GM20000 (cell line): Measurements from ENCODE around the gene GRIPAP1.

Source experiments
- DNase-seq: peaks from one replicate; pipeline ENCODE4 v3.0.0; 2012; ENCODE audit warnings: low spot score
- TF ChIP-seq, protein P1 (sequence below): IDR thresholded peaks from 2 replicates; pipeline ENCODE4 v1.5.1; 2012; ENCODE audit warnings: mild to moderate bottlenecking, control low read depth; ENCODE audit errors: extremely low read depth, missing control alignments

GRIPAP1 gene

DNA sequence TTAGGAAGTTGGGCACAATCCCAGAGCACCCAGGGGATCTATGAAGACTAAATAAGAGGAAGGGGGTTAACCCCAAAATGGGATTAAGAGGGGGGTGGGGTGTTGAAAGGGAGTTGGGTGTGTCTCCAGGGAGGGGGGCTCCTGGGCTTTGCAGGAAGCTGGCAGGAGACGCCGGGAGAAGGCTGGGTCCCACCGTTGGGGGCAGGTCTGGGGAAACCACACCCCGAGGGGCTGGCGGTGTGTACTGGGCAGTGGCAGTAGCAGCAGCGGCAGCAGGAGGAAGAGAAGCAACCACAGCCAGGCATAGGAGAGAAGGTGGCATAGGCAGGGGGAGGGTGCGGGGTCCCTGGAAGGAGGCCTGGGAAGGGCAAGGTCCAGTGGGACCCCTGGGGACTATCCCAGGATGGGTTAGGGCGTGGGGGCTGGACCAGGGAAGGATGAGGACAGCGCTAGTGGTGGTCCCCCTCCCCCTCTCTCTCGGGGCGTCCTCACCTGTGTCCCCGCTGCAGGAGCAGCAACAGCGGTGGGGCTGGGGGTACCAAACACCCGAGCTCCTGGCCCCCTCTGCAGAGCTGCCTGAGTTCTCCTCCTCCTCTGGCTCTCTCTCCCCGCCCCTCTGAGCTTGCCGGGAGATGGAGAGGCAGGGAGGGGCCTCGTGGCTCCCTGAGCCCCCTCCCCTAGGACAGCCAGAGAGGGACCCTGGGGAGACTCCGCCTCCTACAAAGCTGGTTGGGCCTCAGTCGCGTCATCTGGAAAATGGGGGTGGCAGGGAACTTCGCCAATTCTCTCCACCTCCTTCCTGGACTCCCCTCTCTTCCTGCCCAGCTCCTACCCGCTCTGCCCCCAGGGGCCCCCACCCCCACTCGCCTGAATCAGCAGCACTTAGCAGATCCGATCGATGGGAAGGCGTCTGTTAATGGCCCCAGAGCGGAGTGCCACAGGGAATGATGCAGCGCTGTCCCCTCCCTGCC, 30.5 kb downstream of the GRIPAP1 start, which contains the start of gene KCND1:
Gene KCND1 (minus strand): TSS at position 596 of the 971 bp plus-strand sequence. CDS start 1,573 bp downstream, outside the sequence.
- DNase-seq = no peak
- TF ChIP-seq, protein P1, sequence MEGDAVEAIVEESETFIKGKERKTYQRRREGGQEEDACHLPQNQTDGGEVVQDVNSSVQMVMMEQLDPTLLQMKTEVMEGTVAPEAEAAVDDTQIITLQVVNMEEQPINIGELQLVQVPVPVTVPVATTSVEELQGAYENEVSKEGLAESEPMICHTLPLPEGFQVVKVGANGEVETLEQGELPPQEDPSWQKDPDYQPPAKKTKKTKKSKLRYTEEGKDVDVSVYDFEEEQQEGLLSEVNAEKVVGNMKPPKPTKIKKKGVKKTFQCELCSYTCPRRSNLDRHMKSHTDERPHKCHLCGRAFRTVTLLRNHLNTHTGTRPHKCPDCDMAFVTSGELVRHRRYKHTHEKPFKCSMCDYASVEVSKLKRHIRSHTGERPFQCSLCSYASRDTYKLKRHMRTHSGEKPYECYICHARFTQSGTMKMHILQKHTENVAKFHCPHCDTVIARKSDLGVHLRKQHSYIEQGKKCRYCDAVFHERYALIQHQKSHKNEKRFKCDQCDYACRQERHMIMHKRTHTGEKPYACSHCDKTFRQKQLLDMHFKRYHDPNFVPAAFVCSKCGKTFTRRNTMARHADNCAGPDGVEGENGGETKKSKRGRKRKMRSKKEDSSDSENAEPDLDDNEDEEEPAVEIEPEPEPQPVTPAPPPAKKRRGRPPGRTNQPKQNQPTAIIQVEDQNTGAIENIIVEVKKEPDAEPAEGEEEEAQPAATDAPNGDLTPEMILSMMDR = no peak

DNA sequence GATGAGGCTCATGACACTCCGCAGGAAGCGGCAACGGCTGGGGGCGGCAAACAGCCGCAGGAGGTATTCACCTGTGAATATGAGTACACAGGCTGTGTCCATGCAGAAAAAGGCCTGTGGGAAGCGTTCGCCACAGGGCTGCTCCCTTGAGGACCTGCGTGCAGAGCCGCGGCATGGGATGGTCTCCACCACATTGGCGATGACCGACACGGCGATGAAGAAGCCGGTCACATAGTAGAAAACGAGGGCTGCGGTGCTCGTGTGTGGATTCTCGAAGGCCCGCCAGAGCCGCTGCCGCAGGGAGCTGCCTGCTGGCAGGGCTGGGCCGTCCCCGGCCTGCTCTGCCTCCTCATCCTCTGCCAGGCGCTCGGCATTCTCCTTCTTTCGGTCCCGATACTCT, 32.6 kb downstream of the GRIPAP1 start:
- TF ChIP-seq, protein P1 = no peak
- no peak for DNase-seq

DNA sequence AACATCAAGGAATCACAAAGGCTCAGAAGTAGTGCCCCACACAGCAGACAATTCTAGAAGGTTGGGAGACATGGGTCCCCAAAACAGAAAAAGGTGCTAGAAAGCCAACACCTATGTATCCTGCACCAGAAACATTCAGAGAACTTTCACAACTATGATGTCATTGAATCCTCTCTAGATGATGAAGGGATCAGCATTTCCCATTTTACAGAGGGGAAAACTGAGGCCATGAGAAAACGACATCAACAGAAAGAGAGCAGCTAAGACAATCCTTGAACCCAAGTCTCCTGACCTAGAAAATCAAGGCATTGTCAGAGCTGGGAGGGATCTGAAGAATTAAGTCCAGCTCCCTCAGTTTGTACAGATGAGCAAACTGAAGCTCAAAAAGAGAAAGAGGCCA, 33.7 kb downstream of the GRIPAP1 start:
- DNase-seq = no peak
- TF ChIP-seq, protein P1 = no peak

DNA sequence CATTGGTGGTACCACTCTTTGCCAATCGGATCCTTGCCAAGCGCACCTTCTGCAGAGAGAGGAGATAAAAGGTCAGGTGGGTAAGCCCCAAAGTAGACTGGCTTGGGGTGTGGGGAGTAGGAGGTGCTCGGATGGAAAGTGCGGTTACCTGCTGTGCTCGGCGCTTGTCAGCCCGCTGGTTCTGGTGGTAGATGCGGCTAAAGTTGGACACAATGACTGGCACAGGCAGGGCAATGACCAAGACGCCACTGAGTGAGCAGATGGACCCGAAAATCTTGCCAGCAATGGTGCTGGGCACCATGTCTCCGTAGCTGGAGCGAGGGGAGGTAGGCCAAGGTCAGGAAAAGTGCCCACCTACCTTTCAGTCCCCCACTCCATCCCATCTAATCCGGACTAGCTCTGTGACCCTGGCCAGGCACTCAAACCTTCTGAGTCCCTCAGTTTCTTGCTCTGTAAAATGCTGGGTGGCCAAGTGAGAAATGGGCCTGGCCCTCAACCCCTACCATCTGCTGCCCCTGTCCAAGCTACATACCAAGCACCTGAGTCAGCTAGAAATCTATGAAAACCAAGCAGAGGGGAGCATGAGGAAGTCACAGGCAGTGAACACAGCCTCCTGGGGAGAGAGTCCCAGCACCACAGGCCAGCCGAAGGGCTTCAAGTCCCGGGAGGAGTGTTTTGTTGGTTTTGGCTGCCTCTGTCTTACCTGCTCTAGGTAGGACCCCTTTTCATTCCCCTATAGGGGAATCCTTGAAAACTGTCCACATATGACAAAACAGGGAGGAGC, 35.1 kb downstream of the GRIPAP1 start:
- DNase-seq = no peak
- TF ChIP-seq, protein P1 = no peak

DNA sequence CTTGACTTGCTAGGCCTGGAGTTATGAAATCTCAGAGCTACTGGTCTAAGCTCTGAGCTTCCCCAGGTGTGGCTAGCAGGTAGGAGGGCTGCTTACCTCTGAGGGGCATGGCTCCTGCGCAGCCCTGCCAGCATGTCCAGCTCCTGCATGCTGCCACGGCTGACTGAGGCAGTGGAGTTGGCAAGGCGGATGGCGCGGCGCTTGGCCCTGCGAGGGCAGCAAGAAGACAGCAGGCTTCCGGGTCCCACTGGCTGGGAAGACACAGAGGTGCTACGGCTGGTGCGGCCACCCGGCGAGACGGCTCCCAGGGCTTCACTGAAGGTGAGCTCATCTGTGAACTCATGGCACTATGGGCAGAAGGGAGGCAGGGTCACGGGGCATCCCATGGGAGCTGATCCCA, 36.1 kb downstream of the GRIPAP1 start:
- TF ChIP-seq, protein P1 = no peak
- no peak for DNase-seq

DNA sequence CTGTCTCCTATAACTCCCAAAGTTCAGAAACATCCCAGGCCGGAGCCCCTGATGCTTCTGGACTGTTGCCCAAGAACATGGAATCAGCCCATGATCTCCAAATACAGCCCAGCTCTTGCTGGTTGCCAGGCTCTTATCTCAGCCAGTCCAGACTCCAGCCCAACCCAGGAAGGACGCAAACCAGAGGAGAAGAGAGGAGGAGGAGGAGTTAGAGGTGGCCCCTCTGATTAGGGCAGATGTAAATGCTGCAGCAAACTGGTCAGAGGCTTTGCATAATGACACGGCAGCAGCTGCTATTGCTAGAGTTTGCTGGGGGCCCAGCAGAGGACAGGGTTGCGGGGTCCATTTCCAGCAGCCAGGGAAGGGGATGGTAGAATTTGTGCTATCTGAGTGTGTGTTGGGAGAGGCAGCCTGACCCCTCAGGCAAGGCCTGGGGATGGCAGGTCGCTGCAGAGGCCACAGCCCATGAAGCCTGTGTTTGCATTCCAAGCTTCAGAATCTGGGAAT, 40.4 kb downstream of the GRIPAP1 start:
- TF ChIP-seq, protein P1 = no peak
- no peak for DNase-seq
